Ishikawa (cell line): ENCODE results near the gene CAMK1G.

Experiments used
- EGR1 ChIP-seq: IDR thresholded peaks from 2 replicates; pipeline ENCODE4 v1.6.1; 2012
- MAX ChIP-seq: IDR thresholded peaks from 2 replicates; pipeline ENCODE4 v1.6.1; 2012
- TAF1 ChIP-seq: IDR thresholded peaks from 2 replicates; pipeline ENCODE4 v1.6.1; 2012; ENCODE audit warnings: low read depth, mild to moderate bottlenecking

GRCh38 chr1:209569455-209570207 lies 13.9 kb upstream of the CAMK1G start:
- no peak for TF ChIP-seq MAX
- TF ChIP-seq TAF1: no peak
- no peak for TF ChIP-seq EGR1
